ENCODE results near the gene NOL3. TPM values are rescaled to one million over a fixed set of nuclear protein-coding genes. Genes with fewer than 3 reads are reported as not detected.

NOL3 gene
- total and polyA plus RNA-seq, 2 of the 13 experiments (the other 11 are each of a cell fraction or from before 2014, with no cell fraction given), result 5.7 to 20.5 TPM

GRCh38 chr16:67183627-67184452, 13.5 kb downstream of the NOL3 start, which contains the start of gene MATCAP1 (continued):
- TF ChIP-seq ZNF510 (CRISPR knock-in tag; IDR thresholded peaks at IDR 0.05; ENCODE audit: low read depth) (peak; percentile 80; the same call in 1 of the 2 replicates), CCDC6 (CRISPR knock-in tag; IDR thresholded peaks at IDR 0.05) (peak; percentile 92), MXD4 (CRISPR knock-in tag; IDR thresholded peaks at IDR 0.05) (peak; percentile 81), MAZ (IDR thresholded peaks at IDR 0.05; ENCODE audit: borderline replicate concordance, low read depth, low read length) (peak; percentile 70; the same call in 1 of the 2 replicates), MAZ (CRISPR knock-in tag; IDR thresholded peaks at IDR 0.05; ENCODE audit: low read depth) (peak; percentile 91), CEBPG (CRISPR knock-in tag; IDR thresholded peaks at IDR 0.05) (peak; percentile 95), ZBTB20 (CRISPR knock-in tag; IDR thresholded peaks at IDR 0.05; ENCODE audit: borderline replicate concordance, low read depth) (peak; percentile 7; the same call in 1 of the 2 replicates), GABPB1 (CRISPR knock-in tag; IDR thresholded peaks at IDR 0.05) (peak; percentile 89), FOXK2 (IDR thresholded peaks at IDR 0.05) (peak; percentile 37; the same call in 1 of the 2 replicates), FOXA3 (CRISPR knock-in tag; IDR thresholded peaks at IDR 0.05) (peak; percentile 62; the same call in 1 of the 2 replicates), THAP11 (CRISPR knock-in tag; IDR thresholded peaks at IDR 0.05) (peak; percentile 90), NR2F1 (CRISPR knock-in tag; IDR thresholded peaks at IDR 0.05) (peak in 1 of 2 experiments; percentile 24; a peak in 1 of 4 replicates), ZNF619 (CRISPR knock-in tag; IDR thresholded peaks at IDR 0.05) (0 out of 2 replicates have a peak, but pooled peaks have one; percentile 72), HBP1 (CRISPR knock-in tag; IDR thresholded peaks at IDR 0.05; ENCODE audit: low read depth) (peak; percentile 96; the same call in 1 of the 2 replicates), ZNF337 (CRISPR knock-in tag; IDR thresholded peaks at IDR 0.05; ENCODE audit: borderline replicate concordance, low read depth) (no peak), RORA (CRISPR knock-in tag; IDR thresholded peaks at IDR 0.05) (no peak), ZNF431 (CRISPR knock-in tag; IDR thresholded peaks at IDR 0.05; ENCODE audit: borderline replicate concordance, low read depth) (peak; percentile 39; the same call in 1 of the 2 replicates), ZNF317 (CRISPR knock-in tag; IDR thresholded peaks at IDR 0.05) (0 out of 2 replicates have a peak, but pooled peaks have one; percentile 58), TOPORS (CRISPR knock-in tag; IDR thresholded peaks at IDR 0.05) (peak; percentile 47; the same call in 1 of the 2 replicates), ARNT2 (CRISPR knock-in tag; IDR thresholded peaks at IDR 0.05; ENCODE audit: low read depth) (no peak; the same call in 1 of the 2 replicates), KAT7 (CRISPR knock-in tag; IDR thresholded peaks at IDR 0.05; ENCODE audit: borderline replicate concordance) (peak; percentile 96; the same call in 1 of the 2 replicates), HOXA5 (CRISPR knock-in tag; IDR thresholded peaks at IDR 0.05) (peak; percentile 97), ZNF331 (CRISPR knock-in tag; IDR thresholded peaks at IDR 0.05) (peak; percentile 59; the same call in 1 of the 2 replicates)
- TF ChIP-seq, protein P1, sequence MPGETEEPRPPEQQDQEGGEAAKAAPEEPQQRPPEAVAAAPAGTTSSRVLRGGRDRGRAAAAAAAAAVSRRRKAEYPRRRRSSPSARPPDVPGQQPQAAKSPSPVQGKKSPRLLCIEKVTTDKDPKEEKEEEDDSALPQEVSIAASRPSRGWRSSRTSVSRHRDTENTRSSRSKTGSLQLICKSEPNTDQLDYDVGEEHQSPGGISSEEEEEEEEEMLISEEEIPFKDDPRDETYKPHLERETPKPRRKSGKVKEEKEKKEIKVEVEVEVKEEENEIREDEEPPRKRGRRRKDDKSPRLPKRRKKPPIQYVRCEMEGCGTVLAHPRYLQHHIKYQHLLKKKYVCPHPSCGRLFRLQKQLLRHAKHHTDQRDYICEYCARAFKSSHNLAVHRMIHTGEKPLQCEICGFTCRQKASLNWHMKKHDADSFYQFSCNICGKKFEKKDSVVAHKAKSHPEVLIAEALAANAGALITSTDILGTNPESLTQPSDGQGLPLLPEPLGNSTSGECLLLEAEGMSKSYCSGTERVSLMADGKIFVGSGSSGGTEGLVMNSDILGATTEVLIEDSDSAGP (CRISPR knock-in tag; IDR thresholded peaks at IDR 0.05; ENCODE audit: borderline replicate concordance), result peak; percentile 92; the same call in 1 of the 2 replicates
